ENCODE data around the gene FRMD7. TPM values are rescaled to one million over a fixed set of nuclear protein-coding genes. Genes with fewer than 3 reads are reported as not detected.

The FRMD7 gene
- total RNA-seq, 1 experiment from 2014 or later, result not detected

GRCh38 chrX:132090403-132091159 lies 37.2 kb downstream of the FRMD7 start:
- Mint-ChIP-seq H3K27ac (ENCODE audit: low read depth, unreplicated experiment) (no peak overlapping the region), H3K36me3 (ENCODE audit: insufficient read depth, unreplicated experiment) (no peaks in the 10 kb centered on the region), H3K9me3 (ENCODE audit: unreplicated experiment) (no peaks in the 10 kb centered on the region), H3K4me3 (ENCODE audit: unreplicated experiment) (no peak overlapping the region), H3K4me1 (ENCODE audit: insufficient read depth, unreplicated experiment) (peaks cover 6% of the 10 kb centered on the region), H3K27me3 (ENCODE audit: insufficient read depth, unreplicated experiment) (peaks cover 63% of the 10 kb centered on the region)
- ChIA-PET CTCF (interaction anchor here (0.6 to 2.8 kb wide), 2 partner anchors 26 to 129 kb away, joined by 6 to 35 read pairs; partner anchors contain the start of gene RAP2C), POLR2A (interaction anchor here (0.7 to 0.8 kb wide), 4 partner anchors 15 to 1994 kb away, joined by 3 to 4 read pairs (median 3); no protein-coding TSS in a partner anchor)
- DNase-seq (ENCODE audit: unreplicated experiment), result no peak
- no peak for TF ChIP-seq CTCF (IDR thresholded peaks at IDR 0.05; ENCODE audit: unreplicated experiment)
- no TSS peak for BruUV-seq (replicated peaks)
- intact Hi-C loops (cut with micrococcal nuclease), result loop anchor here (5.0 kb wide), 1 partner anchor 527 kb away; no protein-coding TSS in a partner anchor

- DNase-seq (ENCODE audit: unreplicated experiment), result no peak
- ChIA-PET CTCF (no interaction called here), POLR2A (no interaction called here)
- intact Hi-C loops (cut with micrococcal nuclease), result no loop called here
- Mint-ChIP-seq H3K36me3 (ENCODE audit: insufficient read depth, unreplicated experiment) (no peaks in the 10 kb centered on the region), H3K4me3 (ENCODE audit: unreplicated experiment) (no peak overlapping the region), H3K9me3 (ENCODE audit: unreplicated experiment) (no peaks in the 10 kb centered on the region), H3K27ac (ENCODE audit: low read depth, unreplicated experiment) (no peak overlapping the region), H3K4me1 (ENCODE audit: insufficient read depth, unreplicated experiment) (peaks cover 6% of the 10 kb centered on the region), H3K27me3 (ENCODE audit: insufficient read depth, unreplicated experiment) (peaks cover 80% of the 10 kb centered on the region)
- no TSS peak for BruUV-seq (replicated peaks)
- TF ChIP-seq CTCF (IDR thresholded peaks at IDR 0.05; ENCODE audit: unreplicated experiment), result no peak
Measured at GRCh38 chrX:132088864-132089263, 39.0 kb downstream of the FRMD7 start.

- no TSS peak for BruUV-seq (replicated peaks)
- POLR2A ChIA-PET, result no interaction called here
- Mint-ChIP-seq H3K4me1 (ENCODE audit: insufficient read depth, unreplicated experiment) (no peaks in the 10 kb centered on the region), H3K4me3 (ENCODE audit: unreplicated experiment) (no peak overlapping the region), H3K9me3 (ENCODE audit: unreplicated experiment) (no peaks in the 10 kb centered on the region), H3K36me3 (ENCODE audit: insufficient read depth, unreplicated experiment) (no peaks in the 10 kb centered on the region), H3K27me3 (ENCODE audit: insufficient read depth, unreplicated experiment) (peaks cover 84% of the 10 kb centered on the region), H3K27ac (ENCODE audit: low read depth, unreplicated experiment) (no peak overlapping the region)
- no peak for TF ChIP-seq CTCF (IDR thresholded peaks at IDR 0.05; ENCODE audit: unreplicated experiment)
- intact Hi-C loops (cut with micrococcal nuclease), result no loop called here
- no peak for DNase-seq (ENCODE audit: unreplicated experiment)
- CTCF ChIA-PET, result interaction anchor here (0.7 kb wide), 2 partner anchors 15 to 133 kb away, joined by 3 to 4 read pairs; partner anchors contain the start of gene RAP2C
Measured at GRCh38 chrX:132086672-132087071, 41.1 kb downstream of the FRMD7 start.

GRCh38 chrX:132085786-132086185 lies 42.0 kb downstream of the FRMD7 start:
- no peak overlapping the region for H3K27ac Mint-ChIP-seq (ENCODE audit: low read depth, unreplicated experiment)
- ChIA-PET CTCF (interaction anchor here (1.0 kb wide), 2 partner anchors 134 to 545 kb away, joined by 3 to 5 read pairs; no protein-coding TSS in a partner anchor), POLR2A (no interaction called here)
- peaks cover 82% of the 10 kb centered on the region for H3K27me3 Mint-ChIP-seq (ENCODE audit: insufficient read depth, unreplicated experiment)
- no peaks in the 10 kb centered on the region for H3K36me3 Mint-ChIP-seq (ENCODE audit: insufficient read depth, unreplicated experiment)
- intact Hi-C loops (cut with micrococcal nuclease), result no loop called here
- H3K4me3 Mint-ChIP-seq (ENCODE audit: unreplicated experiment), result no peak overlapping the region
- no TSS peak for BruUV-seq (replicated peaks)
- no peak for DNase-seq (ENCODE audit: unreplicated experiment)
- H3K9me3 Mint-ChIP-seq (ENCODE audit: unreplicated experiment), result no peaks in the 10 kb centered on the region
- TF ChIP-seq CTCF (IDR thresholded peaks at IDR 0.05; ENCODE audit: unreplicated experiment), result no peak
- no peaks in the 10 kb centered on the region for H3K4me1 Mint-ChIP-seq (ENCODE audit: insufficient read depth, unreplicated experiment)

Data from MCF 10A (cell line).